ENCODE measurements around the gene TEKT1.

The TEKT1 gene

DNA sequence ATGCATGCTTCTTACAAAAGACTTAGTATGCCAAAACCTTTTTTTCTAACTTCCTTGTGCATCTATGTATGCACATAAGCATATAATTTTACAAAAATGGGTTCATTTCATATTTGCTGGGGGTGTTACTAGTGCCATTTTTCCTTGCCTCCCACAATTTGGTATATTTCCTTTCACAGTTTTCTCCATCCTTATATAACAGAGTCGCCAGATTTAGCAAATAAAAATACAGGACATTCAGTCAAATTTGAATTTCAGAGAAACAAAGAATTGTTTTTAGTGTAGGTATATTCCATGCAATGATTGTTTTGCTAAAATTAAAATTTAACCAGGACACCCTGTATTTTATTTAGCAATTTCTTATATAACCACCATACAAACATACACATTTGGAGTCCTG is 59.5 kb downstream of the TEKT1 start:
- in situ Hi-C loops (cut with MboI; ENCODE audit: low sequenced_read_pairs), result no loop called here

DNA sequence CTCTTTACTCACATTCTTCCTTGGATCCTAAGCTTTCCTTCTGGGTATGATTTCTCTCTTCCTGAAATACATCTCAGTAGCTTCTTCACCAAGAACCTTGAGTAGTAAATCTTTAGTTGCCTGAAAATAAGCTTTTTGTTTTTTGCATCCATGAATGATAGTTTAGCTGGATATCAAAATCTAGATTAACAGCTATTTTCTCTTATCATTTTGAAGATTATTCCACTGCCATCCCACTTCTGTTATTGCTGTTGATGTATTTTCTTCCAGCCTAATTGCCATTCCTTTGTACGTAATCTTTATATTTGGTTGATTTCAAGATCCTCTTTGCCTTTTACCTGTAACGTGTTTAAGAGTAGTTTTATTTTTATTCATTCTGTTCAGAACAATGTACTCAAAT is 63.1 kb downstream of the TEKT1 start:
- in situ Hi-C loops (cut with MboI; ENCODE audit: low sequenced_read_pairs), result no loop called here

DNA sequence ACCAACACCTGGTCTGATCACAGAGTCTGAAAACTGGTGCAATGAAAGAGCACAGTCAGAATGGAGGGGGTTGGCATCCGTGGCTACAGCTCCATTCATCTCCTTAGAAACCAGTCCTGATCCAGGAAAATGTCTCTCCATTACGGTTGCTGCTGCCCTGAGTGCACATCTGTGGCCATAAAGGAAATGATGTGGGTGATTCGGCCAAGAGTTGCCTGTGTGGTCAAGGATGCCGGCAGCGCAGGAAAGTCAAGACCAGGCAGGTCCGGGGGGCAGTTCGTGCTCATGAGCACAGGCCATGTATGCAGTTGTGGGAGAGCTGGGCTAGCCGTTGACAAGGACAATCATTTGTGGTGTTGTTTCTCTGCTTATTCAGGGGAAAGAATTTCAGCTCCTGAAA is 69.8 kb downstream of the TEKT1 start:
- in situ Hi-C loops (cut with MboI; ENCODE audit: low sequenced_read_pairs), result no loop called here

DNA sequence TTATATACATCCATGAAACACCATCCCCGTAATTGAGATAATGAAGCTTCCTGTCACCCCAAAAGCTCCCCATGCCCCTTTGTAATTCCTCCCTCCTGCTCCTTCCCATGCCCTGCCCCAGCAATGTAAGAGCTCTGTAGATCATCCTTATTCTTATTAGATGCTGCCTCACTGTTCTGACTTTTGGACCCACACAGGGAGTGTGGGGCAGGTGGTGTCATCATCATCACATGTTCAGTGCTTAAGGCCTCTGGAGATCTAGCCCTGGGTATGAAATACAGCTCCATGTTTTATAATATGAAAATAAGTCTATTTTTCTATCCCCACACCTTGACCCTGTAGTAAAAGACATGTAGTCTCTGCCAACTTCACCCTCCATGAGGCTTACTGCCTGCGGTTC is 73.8 kb downstream of the TEKT1 start:
- in situ Hi-C loops (cut with MboI; ENCODE audit: low sequenced_read_pairs), result no loop called here

DNA sequence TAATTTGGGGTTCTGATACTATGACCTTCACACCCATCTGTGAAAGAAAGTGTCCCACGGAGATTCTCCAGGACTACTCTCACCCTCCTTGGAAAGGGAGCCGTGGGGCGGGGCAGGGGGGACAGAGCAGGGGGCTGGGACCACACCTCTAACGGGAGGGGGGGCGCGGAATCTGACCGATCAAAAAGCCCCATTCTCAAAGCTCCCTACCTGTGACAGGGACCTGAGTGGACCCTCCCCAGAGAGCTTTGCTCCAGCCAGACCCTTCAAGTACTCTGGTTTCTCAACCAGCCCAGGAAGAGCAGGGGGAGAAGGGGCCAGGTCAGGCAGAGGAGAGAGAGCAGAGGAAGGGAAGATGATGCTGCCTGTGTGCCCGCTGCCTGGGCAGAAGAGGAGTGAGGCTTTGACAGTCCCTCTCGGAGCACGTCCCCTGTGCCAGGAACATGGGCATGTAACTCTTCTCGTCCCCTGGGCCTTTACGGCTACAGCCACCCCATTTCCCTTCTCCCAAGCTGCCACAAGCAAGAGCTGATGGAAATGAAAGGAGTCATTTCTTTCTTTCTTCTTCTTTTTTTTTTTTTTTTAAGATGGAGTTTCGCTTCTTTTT is 75.0 kb downstream of the TEKT1 start:
- in situ Hi-C loops (cut with MboI; ENCODE audit: low sequenced_read_pairs), result no loop called here

DNA sequence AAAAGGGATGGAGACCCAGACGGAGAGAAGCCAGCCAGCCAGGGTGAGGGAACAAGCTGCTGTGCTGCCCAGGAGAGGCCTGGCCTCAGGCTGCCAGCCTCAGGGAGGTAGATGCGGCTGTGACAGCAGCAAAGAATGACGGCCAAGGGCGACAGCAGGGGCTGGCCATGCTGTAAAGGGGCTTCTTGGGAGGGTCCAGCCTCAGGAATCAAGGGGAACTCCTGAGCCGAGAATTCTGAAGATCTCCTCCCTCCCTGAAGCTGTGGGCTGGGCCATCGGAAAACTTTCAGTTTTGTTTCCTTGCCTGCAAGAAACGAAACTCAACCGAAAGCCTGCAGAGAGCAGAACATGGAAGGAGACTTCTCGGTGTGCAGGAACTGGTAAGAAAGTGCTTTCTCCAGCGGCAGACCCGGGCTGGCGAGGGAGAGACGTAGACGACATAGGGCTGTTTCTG is 75.8 kb downstream of the TEKT1 start, which contains the start of gene XAF1:
TSS of gene XAF1 (plus strand) at position 316 of the 454 bp plus-strand sequence. CDS start at position 349, 33 bp downstream.
- in situ Hi-C loops (cut with MboI; ENCODE audit: low sequenced_read_pairs), result no loop called here

DNA sequence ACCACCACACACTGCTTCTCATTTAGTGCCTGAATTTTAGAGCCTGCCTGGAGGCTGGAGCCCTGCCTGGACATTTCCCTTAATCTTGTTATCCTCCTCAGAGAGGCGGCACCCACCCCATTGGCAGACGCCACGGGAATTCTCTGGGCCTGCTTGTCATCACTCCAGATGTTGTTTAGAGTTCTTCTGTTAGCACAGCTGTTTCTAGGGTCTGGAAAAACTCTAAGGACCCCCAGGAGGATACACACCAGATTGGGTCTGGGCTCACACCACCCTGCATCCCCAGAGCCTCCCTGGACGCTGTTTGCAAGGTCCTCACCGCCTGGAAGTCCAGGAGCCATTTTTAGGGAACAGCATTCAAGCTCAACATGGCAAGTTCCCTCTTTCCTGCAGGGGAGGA is 76.2 kb downstream of the TEKT1 start:
- in situ Hi-C loops (cut with MboI; ENCODE audit: low sequenced_read_pairs), result no loop called here

DNA sequence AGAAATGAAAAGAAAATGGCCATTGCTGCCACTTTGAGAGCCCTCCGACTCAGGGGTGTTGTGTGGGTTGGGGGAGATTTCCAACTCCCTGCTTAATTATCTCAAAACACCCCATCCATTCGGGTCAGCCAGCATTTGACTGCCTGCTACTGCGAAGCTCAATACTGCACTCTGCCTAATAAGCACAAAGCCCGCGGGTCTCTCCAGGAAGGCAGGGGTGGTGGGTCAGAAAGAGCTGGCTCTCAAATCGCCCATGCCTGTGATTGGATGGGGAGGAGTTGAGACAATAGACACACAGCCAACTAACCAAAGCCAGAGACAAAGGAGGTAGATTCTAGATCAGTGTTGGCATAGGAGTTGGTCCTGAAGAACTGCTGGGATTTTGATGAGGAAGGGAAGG is 78.0 kb downstream of the TEKT1 start:
- in situ Hi-C loops (cut with MboI; ENCODE audit: low sequenced_read_pairs), result no loop called here

DNA sequence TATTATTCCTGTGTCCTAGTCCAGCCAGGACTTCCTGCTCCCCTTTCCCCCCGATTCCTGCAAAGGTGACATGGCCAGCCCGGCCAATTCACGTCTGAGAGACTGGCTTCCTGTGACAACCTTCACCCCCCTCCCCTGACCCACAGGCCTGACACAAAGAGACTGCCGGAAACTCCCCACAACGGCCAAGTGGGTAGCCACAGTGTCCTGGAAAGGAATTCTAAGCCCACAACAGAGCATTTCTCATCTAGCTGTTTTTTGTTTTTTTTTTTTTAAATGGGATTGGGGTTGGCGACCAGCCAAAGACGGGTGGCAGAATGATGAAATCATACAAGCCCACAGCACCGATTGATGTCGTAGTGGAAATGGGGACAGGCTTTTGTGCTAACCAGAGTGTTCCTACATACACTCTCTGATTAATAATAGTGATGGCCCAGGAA is 78.5 kb downstream of the TEKT1 start:
- in situ Hi-C loops (cut with MboI; ENCODE audit: low sequenced_read_pairs), result no loop called here

DNA sequence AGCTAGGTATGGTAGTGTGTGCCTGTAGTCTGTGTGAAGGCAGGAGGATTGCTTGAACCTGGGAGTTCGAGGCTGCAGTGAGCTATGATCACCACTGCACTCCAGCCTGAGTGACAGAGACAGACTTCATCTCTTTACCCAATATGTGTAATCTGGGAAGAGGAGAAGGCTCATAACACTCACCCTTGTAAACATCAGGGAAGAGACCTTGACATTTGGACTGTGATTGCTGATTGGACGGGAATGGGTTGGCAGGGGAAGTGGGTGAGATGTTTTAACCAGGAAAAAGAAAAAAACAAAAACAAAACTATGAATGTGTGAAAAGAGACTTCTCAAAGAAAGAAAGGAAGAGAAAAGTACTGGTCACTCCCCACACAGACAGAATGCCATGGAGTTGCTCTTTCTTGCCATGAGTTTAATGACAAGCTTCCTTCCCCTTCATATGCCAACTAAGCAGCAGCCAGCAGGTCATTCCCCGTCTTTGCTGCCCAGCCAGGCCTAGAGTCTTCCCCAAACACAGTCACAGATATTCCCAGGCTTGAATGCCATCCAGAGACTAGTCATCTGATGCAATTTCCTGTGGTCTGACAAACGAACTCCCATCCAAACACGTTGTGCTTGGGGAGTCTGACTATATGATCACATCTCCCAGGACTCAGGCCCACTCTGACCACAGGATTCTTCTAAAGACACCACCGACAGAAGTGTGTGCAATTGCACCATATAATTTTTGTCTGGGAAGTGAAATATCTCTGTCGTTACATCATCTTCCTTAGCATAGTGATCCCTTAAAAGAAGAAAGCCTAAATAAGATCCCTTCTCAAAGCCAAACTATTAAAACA is 79.2 kb downstream of the TEKT1 start:
- in situ Hi-C loops (cut with MboI; ENCODE audit: low sequenced_read_pairs), result no loop called here

DNA sequence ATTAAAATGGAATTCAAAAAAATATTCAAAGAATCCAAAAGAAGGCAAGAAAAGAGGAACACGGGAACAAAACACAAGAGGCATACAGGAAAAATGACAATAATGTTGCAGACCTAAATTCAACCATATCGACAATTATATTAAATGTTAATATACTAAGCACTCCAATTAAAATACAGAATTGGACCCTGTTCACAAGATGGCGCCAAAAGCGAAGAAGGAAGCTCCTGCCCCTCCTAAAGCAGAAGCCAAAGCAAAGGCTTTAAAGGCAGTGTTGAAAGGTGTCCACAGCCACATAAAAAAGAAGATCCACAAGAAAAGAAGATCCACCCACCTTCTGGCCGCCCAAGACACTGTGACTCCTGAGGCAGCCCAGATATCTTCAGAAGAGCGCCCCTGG is 82.0 kb downstream of the TEKT1 start:
- in situ Hi-C loops (cut with MboI; ENCODE audit: low sequenced_read_pairs), result no loop called here

DNA sequence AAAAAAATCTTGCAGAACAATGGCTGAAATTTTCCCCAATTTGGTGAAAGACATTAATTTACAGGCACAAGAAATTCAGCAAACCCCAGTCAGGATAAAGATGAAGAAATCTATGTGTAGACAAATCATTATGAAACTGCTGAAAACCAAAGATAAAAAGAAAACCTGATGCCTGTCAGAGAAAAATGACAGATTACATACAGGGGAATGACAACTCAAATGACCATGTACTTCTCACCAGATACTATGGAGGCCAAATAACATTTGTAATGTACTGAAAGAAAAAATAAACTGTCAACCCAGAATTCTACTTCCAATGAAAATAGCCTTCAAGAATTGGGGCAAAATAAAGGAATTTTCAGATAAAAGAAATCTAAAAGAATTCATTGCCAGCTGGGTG is 82.9 kb downstream of the TEKT1 start:
- in situ Hi-C loops (cut with MboI; ENCODE audit: low sequenced_read_pairs), result no loop called here

Data from HL-60/S4 (cell line).